GM21526 (cell line): ENCODE measurements around the gene PRR3.

Experiments used
- ATAC-seq: cut with Tn5 transposase; IDR thresholded peaks from one replicate; pipeline ENCODE4 v1.9.1; 2021; ENCODE audit warnings: moderate library complexity; ENCODE audit not compliant: unreplicated experiment, low FRiP score

The PRR3 gene

GRCh38 chr6:30533460-30534294 lies 23.4 kb upstream of the PRR3 start:
- no peak for ATAC-seq

GRCh38 chr6:30537931-30538330 lies 19.2 kb upstream of the PRR3 start:
- ATAC-seq = no peak

DNA sequence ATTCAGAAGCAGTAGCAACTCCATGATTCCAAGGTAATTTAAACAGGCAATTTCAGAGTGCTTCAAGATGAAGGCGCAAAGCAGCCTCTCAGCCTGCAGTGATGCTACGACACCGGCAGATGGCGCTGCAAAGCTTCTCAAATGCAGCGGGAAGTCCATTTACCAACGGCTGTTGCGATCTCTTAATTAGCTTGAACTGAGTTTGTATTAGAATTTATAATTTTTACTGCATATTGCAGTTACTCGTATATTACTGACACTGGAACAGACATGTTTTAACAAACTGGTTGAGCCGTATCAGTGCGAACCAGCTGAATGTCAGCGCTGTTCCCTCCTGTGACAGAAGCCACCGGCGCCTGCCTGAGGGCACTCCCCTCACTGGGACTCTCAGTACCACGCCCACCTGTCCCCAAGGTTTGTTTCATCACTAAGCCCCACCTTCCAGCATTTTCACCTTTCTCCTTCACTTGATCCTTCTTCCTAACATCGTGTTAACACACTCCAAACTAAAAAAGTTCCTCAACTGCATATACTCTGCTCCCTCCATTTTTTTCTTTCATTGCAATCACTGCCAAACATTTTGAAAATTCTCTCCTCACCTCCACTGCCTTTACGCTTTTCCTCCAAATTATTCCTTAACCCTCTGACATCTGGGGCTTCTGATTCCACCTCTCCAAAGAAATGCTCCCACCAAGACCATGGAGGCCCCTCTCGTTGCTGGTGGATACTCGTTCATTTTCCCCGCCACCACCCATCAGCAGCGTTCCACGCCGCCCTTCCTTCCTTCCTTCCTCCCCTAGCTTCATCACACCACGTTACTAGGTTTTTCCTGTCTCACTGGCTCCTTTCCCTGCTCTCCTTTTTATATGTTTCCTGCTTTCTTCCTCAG lies 15.3 kb upstream of the PRR3 start:
- ATAC-seq = no peak

GRCh38 chr6:30542404-30542725 lies 14.7 kb upstream of the PRR3 start:
- ATAC-seq = no peak

DNA sequence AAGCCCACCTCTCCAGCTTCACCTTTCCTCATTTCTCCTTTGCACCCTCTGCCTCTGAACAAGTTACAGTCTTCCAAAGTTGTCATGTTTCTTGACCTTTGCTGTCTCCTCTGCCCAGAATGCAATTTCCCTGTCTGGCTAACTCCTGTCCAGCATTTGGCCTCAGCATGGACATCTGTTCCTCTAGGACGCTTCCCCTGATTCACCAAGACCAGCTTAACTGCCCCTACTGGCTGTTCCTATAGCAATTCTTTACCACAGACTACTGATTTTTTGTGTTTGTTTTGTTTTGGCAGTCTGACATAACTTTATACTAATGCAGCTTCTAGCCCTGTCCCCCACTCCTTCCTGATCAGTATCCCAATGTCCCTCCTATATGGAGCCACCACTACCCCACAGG lies 14.2 kb upstream of the PRR3 start:
- ATAC-seq = no peak

GRCh38 chr6:30543821-30544220 lies 13.3 kb upstream of the PRR3 start:
- ATAC-seq = no peak

DNA sequence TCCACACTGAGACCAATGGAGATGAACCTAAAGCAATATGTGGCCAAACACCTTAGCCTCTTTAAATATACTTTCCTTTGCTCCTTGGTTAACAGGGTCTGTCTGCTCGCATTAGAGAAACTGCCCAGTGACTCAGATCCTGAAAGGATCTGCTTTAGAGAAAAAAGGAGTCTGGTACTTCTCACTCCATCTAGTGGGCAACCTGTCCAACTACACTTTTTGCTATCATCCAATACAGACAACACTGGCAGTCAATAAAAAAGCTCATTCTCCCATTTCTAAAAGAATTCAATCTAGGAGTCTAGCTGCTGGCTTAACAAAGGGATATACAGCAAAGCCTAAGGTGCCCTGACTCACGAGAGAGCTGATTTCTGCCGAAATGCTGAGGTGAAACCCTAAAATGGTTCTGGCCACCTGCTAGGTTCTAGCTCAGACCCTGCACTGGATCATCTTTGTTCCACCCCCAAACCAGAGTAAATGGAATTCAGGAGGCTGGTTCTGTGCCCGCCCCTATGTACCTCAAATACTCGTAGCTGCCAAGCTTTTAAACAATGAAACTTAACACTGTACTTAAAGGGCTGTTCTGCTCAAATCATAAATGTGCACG lies 12.3 kb upstream of the PRR3 start:
- no peak for ATAC-seq

- ATAC-seq = no peak
These were observed 9.6 kb upstream of the PRR3 start for GRCh38 chr6:30547454-30547853.

GRCh38 chr6:30548375-30548774 lies 8.7 kb upstream of the PRR3 start:
- no peak for ATAC-seq

DNA sequence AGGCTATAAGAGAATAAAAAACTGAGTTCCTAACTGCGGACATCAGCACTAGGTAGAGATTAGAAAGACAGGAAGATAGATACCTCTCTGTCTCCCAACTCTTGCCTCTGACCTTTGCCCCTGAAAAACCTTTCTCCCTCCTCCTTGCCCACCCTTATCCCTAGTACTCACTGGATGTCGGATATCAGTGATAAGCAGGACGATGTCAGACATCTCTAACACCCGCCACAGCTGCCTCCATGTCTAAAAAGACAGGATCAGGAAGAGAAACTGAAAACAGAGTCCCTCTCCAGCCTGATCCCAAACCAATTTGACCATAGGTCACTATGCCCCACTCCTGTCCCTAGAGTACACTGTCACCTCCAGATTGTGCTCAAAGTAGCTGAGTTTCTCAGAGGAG lies 2.7 kb upstream of the PRR3 start:
- ATAC-seq = no peak

GRCh38 chr6:30554962-30555815 lies 1.9 kb upstream of the PRR3 start:
- no peak for ATAC-seq

DNA sequence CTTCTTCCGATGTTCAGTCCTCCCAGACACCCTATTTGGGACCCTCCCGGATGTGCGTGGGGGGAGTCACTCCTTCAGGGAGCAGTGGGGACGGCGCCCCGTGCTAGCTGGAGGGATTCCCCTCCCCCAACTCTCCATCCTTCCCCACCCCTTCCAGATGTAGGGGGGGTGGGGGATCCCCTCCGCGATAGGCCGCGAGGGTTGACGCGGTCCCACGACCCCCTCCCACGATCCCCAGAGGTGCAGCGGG lies 1.4 kb upstream of the PRR3 start:
- ATAC-seq = peak; percentile 1

GRCh38 chr6:30556066-30556905 lies 809 bp upstream of the PRR3 start, which contains the start of gene GNL1:
Gene GNL1 (minus strand): TSS chr6:30556489. CDS start chr6:30556203, 286 bp downstream.
- ATAC-seq = peak; percentile 76

- no peak for ATAC-seq
These were observed 537 bp downstream of the PRR3 start for GRCh38 chr6:30557683-30557981.

DNA sequence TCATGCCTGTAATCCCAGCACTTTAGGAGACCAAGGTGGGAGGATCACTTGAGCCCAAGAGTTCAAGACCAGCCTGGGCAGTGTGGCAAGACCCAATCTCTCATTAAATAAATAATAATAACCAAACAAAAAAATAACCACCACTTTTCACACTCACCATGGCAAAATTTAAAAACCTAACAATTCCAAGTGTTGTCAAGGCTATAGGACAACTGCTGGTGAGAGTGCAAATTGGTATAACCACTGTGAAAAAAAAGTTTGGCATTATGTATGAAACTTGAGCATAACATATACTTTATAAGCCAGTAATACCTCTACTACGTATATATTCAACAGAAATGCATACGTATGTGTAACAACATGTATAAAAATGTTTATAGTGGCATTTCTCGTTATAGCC lies 3.8 kb downstream of the PRR3 start:
- ATAC-seq = no peak

GRCh38 chr6:30562470-30563425 lies 5.7 kb downstream of the PRR3 start:
- no peak for ATAC-seq

DNA sequence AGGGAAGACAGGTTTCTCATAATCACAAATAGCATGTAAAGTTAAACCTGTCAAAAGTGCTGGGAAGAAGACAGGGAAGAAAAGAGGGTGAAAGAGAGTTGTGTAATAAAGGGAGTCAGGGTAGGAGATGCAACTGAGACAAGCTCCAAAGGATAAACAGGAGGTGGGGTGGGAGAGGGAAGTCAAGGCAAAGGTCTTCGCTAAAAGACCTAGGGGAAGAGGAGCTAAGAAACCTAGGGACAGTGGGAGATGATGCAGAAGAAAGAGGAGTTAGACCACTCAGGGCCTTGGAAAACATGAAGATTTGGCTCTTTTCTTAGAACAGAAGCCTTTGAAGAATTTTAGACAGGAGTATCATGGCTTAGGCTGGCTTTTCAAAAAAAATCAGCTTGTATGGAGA lies 7.0 kb downstream of the PRR3 start:
- ATAC-seq = no peak

- no peak for ATAC-seq
These were observed 8.7 kb downstream of the PRR3 start for GRCh38 chr6:30565772-30566171.

GRCh38 chr6:30568245-30568644 lies 11.2 kb downstream of the PRR3 start:
- ATAC-seq = no peak
